H7 (cell line): ENCODE results near the gene NCOR1. TPM values are rescaled to one million over a fixed set of nuclear protein-coding genes. Genes with fewer than 3 reads are reported as not detected.
"Not testable (repeated sequence)": the region's sequence is repeated elsewhere in the genome, so short reads cannot be mapped to it uniquely, and the experiment has no call there.

ENCODE experiments used
- DNase-seq: peaks from one replicate; pipeline ENCODE4 v3.0.0; 2012
- H3K27me3 ChIP-seq: 2 replicates; pipeline ENCODE4 v1.6.0; 2011; ENCODE audit warnings: mild to moderate bottlenecking, low read length; ENCODE audit not compliant: control insufficient read depth, insufficient read depth
- H3K36me3 ChIP-seq: replicated peaks from 2 replicates; pipeline ENCODE4 v1.5.1; 2011; ENCODE audit warnings: low read length; ENCODE audit not compliant: control insufficient read depth, insufficient read depth
- H3K4me3 ChIP-seq: 2 replicates; pipeline ENCODE4 v1.5.1; 2011; ENCODE audit warnings: low read depth, mild to moderate bottlenecking, control low read depth, low read length, moderate library complexity; ENCODE audit not compliant: insufficient read depth
- total RNA-seq: library from RNA; depleted of rRNA; stranded (reverse); fragments of >200 nt; shearing (Covaris generic); gene quantifications from 2 replicates; pipeline ENCODE4 v1.2.3, GENCODE V29; 2014

Gene NCOR1
- total RNA-seq, 1 experiment from 2014 or later: 45.8 TPM

GRCh38 chr17:16199093-16199492 lies 16.2 kb downstream of the NCOR1 start:
- H3K4me3 ChIP-seq: no peak overlapping the region
- no peaks in the 10 kb centered on the region; the same call in 1 of the 2 replicates for H3K36me3 ChIP-seq
- DNase-seq: no peak

GRCh38 chr17:16197276-16197675 lies 18.1 kb downstream of the NCOR1 start:
- H3K4me3 ChIP-seq: no peak overlapping the region
- H3K27me3 ChIP-seq: no peaks in the 10 kb centered on the region
- DNase-seq: no peak
- H3K36me3 ChIP-seq: no peaks in the 10 kb centered on the region; the same call in 1 of the 2 replicates

More at GRCh38 chr17:16199093-16199492, 16.2 kb downstream of the NCOR1 start:
- H3K27me3 ChIP-seq: no peaks in the 10 kb centered on the region

GRCh38 chr17:16194307-16194835 lies 21.0 kb downstream of the NCOR1 start:
- H3K4me3 ChIP-seq, H3K36me3 ChIP-seq, H3K27me3 ChIP-seq, DNase-seq: not testable (repeated sequence)

DNA sequence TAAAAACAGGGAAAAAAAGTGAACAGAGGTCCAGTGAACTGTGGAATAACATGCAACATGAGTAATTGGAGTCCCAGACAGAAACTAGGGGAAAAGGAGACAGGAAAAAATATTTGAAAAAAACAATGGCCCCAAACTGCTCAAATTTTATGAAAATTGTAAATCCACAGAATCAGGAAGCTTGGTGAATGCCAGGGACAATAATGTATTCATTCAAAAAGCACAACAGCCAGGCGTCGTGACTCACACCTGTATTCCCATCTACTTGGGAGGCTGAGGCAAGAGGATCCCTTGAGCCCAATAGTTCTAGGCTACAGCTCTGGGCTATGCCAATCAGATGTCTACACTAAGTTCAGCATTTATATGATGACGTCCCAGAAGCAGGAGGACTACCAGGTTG lies 23.7 kb downstream of the NCOR1 start:
- Histone ChIP-seq H3K27me3 (no peaks in the 10 kb centered on the region), H3K4me3 (no peak overlapping the region), H3K36me3 (no peaks in the 10 kb centered on the region)
- DNase-seq: no peak

GRCh38 chr17:16190703-16191360 lies 24.5 kb downstream of the NCOR1 start:
- Histone ChIP-seq H3K4me3 (no peak overlapping the region), H3K27me3 (no peaks in the 10 kb centered on the region), H3K36me3 (no peaks in the 10 kb centered on the region)
- no peak for DNase-seq

- no peaks in the 10 kb centered on the region; the same call in 1 of the 2 replicates for H3K36me3 ChIP-seq
- H3K27me3 ChIP-seq: no peaks in the 10 kb centered on the region
- DNase-seq: no peak
- no peak overlapping the region for H3K4me3 ChIP-seq
Measured at GRCh38 chr17:16189791-16190348, 25.5 kb downstream of the NCOR1 start.

DNA sequence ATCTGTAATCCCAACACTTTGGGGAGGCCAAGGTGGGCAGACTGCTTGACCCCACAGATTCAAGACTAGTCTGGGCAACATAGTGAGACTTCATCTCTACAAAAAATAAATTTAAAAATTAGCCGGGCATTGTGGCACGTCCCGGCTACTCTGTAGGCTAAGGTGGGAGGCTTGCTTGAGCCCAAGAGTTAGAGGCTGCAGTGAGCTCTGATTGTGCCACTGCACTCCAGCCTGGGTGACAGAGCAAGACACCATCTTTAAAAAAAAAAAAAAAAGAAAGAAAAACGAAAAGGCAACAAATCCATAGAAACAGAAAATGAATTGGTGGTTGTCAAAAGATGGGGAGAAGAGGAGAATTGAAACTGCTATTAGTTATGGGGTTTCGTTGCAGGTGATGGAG lies 27.7 kb downstream of the NCOR1 start:
- DNase-seq: no peak
- no peak overlapping the region for H3K4me3 ChIP-seq
- H3K27me3 ChIP-seq: no peaks in the 10 kb centered on the region
- H3K36me3 ChIP-seq: no peaks in the 10 kb centered on the region; the same call in 1 of the 2 replicates

GRCh38 chr17:16181581-16181980 lies 33.8 kb downstream of the NCOR1 start:
- DNase-seq: no peak
- Histone ChIP-seq H3K4me3 (no peak overlapping the region), H3K36me3 (no peaks in the 10 kb centered on the region; the same call in 1 of the 2 replicates), H3K27me3 (no peaks in the 10 kb centered on the region)

DNA sequence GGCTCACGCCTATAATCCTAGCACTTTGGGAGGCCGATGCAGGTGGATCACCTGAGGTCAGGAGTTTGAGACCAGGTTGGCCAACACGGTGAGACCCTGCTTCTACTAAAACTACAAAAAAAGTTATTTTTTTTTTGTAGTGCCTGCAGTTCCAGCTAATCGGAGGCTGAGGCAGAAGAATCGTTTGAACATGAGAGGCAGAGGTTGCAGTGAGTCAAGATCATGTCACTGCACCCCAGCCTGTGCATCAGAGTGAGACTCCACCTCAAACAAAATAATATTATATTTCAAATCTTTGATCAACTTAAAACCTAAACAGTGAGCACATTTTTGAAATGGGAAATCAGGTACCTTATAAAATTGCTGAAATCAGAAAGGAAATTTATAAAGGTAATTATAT lies 36.5 kb downstream of the NCOR1 start:
- Histone ChIP-seq H3K27me3 (no peaks in the 10 kb centered on the region), H3K36me3 (no peaks in the 10 kb centered on the region), H3K4me3 (no peak overlapping the region)
- DNase-seq: no peak

DNA sequence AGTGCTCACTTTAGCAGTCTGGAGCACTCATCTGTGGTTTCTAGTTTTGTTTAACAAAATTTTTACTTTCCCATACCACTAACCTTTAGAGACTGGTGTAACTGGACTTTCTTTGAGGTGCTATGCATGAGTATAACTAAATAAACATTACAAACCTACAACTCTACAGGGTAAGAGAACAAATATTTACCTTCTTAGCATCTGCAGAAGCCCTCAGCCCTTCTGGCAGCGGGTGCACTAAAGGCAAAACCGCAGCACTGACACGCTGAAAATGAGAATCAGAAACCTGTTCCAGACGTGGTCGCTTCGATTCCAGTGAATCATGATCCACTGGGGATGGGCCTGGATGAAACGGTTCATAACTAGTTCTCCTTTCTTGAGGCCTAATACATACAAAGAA lies 43.7 kb downstream of the NCOR1 start:
- no peak overlapping the region for H3K4me3 ChIP-seq
- H3K27me3 ChIP-seq: no peaks in the 10 kb centered on the region
- no peaks in the 10 kb centered on the region for H3K36me3 ChIP-seq
- no peak for DNase-seq

DNA sequence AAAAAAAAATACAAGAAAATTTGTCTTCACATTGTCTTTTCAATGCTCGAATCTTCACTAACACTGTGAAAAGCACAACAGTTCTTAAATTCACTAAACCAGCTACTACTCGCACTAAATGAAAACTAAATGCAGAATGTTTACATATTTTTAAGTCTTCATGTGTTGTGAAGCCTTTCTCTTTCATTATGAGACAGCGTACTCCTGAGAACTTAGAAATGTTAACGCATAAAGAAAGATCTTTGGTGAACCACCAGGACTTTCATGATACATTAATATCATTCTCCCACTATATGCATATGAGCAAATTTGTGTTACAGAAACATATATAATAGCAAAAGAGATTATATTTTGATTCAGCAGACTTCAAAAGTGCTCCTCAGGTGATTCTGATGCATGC lies 48.6 kb downstream of the NCOR1 start:
- H3K4me3 ChIP-seq, DNase-seq, H3K27me3 ChIP-seq, H3K36me3 ChIP-seq: not testable (repeated sequence)

GRCh38 chr17:16158714-16159113 lies 56.6 kb downstream of the NCOR1 start:
- H3K36me3 ChIP-seq: peaks cover 2% of the 10 kb centered on the region
- no peaks in the 10 kb centered on the region for H3K27me3 ChIP-seq
- no peak overlapping the region for H3K4me3 ChIP-seq
- DNase-seq: no peak

GRCh38 chr17:16155536-16155935 lies 59.8 kb downstream of the NCOR1 start:
- no peak overlapping the region for H3K4me3 ChIP-seq
- no peak for DNase-seq
- peaks cover 4% of the 10 kb centered on the region for H3K36me3 ChIP-seq
- no peaks in the 10 kb centered on the region for H3K27me3 ChIP-seq

- not testable (repeated sequence) for DNase-seq, H3K4me3 ChIP-seq, H3K27me3 ChIP-seq, H3K36me3 ChIP-seq
Measured at GRCh38 chr17:16152326-16152725, 63.0 kb downstream of the NCOR1 start.

DNA sequence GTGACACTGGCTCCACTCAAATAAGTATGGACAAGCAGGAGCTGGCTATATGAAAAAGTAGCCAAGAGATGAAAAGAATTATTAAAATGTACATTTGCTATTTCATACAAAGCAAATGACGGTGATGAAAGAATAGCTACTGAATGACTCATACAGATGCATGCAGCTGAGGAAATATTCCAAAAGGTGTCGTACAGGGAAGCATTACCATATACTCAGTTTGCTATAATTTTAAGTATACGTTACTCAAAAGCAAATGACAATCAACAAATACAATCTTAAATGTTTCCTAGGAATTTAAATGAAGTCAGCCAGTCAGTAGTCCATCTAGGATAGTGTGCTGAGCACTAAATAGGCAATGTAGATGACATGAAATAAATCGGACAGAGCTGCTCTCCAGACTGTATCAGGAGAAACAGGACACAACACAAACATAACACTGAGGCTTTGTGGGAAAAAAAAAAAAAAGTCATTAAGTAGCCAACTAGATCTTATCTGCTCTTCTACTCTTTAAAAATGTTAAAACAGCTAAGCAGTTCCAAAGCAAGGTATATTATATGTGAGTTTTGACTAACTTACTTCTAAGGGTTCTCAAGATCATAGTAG lies 65.0 kb downstream of the NCOR1 start:
- Histone ChIP-seq H3K4me3 (no peak overlapping the region), H3K27me3 (no peaks in the 10 kb centered on the region), H3K36me3 (peaks cover 7% of the 10 kb centered on the region)
- no peak for DNase-seq
